ENCODE measurements around the gene ZC3H12D. TPM values are rescaled to one million over a fixed set of nuclear protein-coding genes. Genes with fewer than 3 reads are reported as not detected.
A peak's percentile ranks its signal among the peaks of the same experiment; 100 is the strongest.
"Not testable (repeated sequence)": the region's sequence is repeated elsewhere in the genome, so short reads cannot be mapped to it uniquely, and the experiment has no call there.

The ZC3H12D gene
- polyA plus RNA-seq, 5 donors = 0.62 to 1.1 (median 0.80) TPM

GRCh38 chr6:149459761-149460160 is 25.1 kb downstream of the ZC3H12D start:
- DNase-seq = no peak

- no peak for DNase-seq
Measured at GRCh38 chr6:149458806-149459205, 26.0 kb downstream of the ZC3H12D start.

GRCh38 chr6:149458196-149458595 is 26.6 kb downstream of the ZC3H12D start:
- DNase-seq = no peak

GRCh38 chr6:149457316-149457884 is 27.4 kb downstream of the ZC3H12D start:
- DNase-seq = peak in 1 of 2 donors; percentile 33

GRCh38 chr6:149456311-149457021 is 28.3 kb downstream of the ZC3H12D start:
- DNase-seq = no peak

- no peak for DNase-seq
Measured at GRCh38 chr6:149455031-149455732, 29.6 kb downstream of the ZC3H12D start.

- DNase-seq = peak; percentile 85 to 88
Measured at GRCh38 chr6:149454346-149454848, 30.4 kb downstream of the ZC3H12D start.

GRCh38 chr6:149453597-149454345 is 31.0 kb downstream of the ZC3H12D start:
- DNase-seq = no peak

GRCh38 chr6:149452037-149452939 is 32.5 kb downstream of the ZC3H12D start:
- DNase-seq = no peak

GRCh38 chr6:149451376-149452036 is 33.3 kb downstream of the ZC3H12D start:
- peak in 1 of 2 donors; percentile 15 for DNase-seq

- peak; percentile 24 to 45 for DNase-seq
Measured at GRCh38 chr6:149450679-149451375, 34.0 kb downstream of the ZC3H12D start.

- no peak for DNase-seq
Measured at GRCh38 chr6:149449831-149450678, 34.8 kb downstream of the ZC3H12D start.

GRCh38 chr6:149448821-149449453 is 35.9 kb downstream of the ZC3H12D start:
- DNase-seq = no peak

- DNase-seq = no peak
Measured at GRCh38 chr6:149446791-149447376, 37.9 kb downstream of the ZC3H12D start.

- DNase-seq = no peak
Measured at GRCh38 chr6:149445573-149445972, 39.2 kb downstream of the ZC3H12D start.

- DNase-seq = no peak
Measured at GRCh38 chr6:149445095-149445466, 39.7 kb downstream of the ZC3H12D start.

- DNase-seq = not testable (repeated sequence)
Measured at GRCh38 chr6:149444360-149445094, 40.3 kb downstream of the ZC3H12D start.

Measured in right lung (tissue), 5 donors.